COLO668 (cell line): ENCODE results near the gene CHTOP.
"Not testable (repeated sequence)": the region's sequence is repeated elsewhere in the genome, so short reads cannot be mapped to it uniquely, and the experiment has no call there.

Experiments
- DNase-seq: peaks from one replicate; lab custom pipeline; 2025; ENCODE audit not compliant: unreplicated experiment; lab: John Stamatoyannopoulos, UW

Gene CHTOP, protein sequence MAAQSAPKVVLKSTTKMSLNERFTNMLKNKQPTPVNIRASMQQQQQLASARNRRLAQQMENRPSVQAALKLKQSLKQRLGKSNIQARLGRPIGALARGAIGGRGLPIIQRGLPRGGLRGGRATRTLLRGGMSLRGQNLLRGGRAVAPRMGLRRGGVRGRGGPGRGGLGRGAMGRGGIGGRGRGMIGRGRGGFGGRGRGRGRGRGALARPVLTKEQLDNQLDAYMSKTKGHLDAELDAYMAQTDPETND

DNA sequence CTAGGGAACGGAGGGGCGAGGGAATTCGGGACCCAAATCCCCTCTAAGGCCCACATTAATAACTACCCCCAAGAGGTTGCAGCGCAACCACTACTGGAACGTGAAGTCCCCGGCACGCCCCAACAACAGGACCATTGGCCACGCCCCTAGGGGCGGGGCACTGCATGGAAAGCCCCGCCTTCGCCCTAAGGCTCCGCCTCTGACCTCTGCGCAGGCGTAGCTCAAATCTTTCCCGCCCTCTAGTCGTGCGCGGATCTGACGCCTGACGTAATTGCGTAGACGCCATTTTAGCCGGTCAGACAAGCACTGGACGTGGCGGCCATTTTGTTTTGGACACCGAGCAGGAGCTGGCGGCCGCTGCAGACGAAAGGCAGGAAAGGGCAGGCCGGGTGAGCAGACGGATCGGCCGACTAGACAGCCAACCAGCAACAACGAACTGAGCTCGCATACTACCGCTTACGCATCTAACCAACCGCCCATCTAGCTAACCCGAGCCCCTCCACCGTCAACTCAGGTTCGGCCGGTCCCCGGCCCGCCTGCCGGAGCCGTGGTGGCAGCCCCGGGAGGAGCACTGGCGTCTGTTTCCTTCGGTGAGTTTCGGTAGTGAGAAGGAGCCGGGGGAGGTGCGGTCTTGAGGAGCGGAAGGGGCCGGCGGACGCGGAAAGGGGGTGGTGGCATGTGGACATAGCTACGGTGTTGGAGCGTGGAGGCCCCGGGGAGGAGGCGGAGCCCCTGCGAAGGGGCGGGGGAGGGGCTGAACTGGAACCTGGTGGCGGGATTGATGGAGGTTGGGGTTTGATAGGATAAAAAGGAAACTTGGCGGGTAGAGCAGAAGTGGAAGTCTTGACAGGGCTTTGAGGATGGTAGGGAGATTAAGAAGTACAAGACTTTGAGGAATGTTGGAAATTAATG is at the start of gene CHTOP:
CHTOP (plus strand) TSS at position 313 of the 912 bp plus-strand sequence. CDS start 2,523 bp downstream, outside the sequence.
- DNase-seq: peak; percentile 98

DNA sequence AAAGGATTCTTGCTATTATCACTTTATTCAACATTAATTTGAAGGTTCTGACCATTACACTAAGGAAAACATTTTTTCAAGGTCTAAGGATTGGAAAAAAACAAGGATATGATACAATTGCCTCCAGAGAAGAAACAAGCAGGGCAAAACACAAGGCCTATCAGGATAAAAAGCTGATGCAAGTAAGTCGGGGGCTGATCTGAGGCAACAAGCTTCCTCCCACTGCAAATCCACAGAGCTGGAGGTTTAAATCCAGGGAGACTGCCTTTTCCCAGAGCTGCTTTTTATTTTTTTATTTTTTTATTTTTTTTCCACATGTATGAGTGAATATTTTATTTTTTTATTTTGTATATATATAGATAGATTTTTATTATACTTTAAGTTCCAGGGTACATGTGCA is 48.9 kb upstream of the CHTOP start:
- DNase-seq: no peak

DNA sequence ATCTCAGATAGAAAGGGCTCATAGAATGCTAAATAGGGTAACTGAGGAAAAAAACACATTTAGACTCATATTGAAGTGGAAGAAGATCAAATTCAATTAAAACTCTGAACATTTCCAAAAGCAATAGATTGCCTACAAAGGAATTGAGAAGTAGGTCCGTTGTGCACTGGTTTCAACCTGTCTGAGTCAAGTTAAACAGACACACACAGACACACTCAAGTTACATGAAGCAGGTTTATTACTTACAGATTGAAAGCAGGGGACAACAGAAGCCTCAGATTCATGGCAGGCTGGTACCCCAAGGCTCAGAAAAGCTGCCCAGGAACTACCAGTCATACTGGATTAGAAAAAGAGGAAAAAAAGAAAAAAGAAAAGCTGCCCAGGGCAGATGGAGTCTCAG is 47.5 kb upstream of the CHTOP start:
- DNase-seq: no peak

DNA sequence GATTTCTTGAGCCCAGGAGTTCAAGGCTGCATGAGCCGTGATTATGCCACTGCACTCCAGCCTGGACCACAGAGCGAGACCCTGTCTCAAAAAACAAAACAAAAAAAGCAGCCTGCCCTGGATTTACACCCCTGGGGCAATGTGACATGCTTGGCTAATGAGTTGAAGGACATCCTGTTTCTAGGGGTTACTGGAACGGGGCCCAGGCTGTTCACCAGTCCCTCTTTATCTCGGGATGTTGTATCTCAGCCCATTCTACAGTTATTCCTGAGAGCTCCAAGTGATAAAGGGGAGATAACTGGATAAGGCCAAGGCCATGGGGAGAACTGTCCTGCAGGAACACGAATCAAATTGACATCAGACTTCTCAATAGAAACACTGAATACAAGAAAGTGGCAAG is 46.6 kb upstream of the CHTOP start:
- no peak for DNase-seq

DNA sequence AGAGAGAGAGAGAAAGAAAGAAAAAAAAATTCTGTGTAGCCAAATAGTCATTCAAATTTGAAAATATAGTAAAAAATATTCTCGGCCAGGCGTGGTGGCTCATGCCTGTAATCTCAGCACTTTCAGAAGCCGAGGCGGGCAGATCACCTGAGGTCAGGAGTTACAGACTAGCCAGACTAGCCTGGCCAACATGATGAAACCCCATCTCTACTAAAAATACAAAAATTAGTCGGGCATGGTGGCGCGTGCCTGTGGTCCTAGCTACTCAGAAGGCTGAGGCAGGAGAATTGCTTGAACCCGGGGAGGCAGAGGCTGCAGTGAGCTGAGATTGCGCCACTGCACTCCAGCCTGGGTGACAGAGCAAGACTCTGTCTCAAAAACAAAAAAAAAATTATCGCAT is 45.8 kb upstream of the CHTOP start:
- DNase-seq: not testable (repeated sequence)

DNA sequence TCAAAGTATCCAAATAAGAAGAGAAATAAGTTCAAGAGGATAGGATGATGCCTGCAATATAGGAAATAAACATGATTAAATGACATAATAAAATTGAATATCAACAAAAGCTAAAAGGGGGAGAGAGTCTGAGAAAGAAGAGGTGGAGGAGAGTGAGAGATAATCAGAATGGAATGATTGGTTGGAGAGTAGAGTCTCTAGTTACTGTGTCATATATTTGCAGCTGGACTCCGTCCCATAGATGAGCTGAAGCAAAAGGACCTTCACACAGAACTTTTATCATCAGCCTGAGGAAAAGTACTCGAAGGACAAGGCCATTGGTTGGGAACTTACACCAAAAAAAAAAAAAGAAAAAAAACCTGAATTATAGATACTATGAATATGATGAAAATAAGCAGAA is 45.4 kb upstream of the CHTOP start:
- DNase-seq: no peak

DNA sequence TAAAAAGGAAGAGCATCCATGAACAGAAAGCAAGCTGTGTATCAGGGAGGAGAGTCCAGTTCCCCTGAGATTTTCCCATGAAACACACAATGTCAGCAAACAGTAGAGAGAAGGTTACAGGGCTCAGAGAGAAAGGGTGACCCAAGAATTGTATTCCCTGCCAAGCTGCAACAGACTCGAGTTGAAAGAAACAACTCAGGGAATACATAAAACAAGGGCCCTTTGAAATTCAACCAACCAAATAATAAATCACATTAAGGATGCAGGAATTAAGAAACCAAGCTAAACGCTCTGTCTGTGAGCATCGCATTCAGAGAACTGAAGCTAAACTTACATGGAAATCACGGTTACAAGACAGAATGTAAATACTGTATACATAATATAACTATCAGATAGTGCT is 41.1 kb upstream of the CHTOP start:
- DNase-seq: no peak

DNA sequence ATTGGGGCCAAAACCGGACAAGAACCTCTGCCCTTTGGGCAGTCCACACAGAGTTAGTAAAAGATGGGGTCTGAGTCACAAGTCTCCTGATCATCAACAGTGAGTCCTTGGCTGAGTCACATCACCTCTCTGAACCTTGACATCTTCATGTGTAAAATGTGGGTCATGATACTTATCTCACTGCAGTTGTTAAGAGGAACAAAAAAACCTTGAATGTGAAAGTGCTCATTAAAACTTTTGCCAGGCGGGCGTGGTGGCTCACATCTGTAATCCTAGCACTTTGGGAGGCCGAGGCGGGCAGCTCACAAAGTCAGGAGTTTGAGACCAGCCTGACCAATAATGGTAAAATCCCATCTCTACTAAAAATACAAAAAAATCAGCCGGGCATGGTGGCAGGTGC is 36.7 kb upstream of the CHTOP start:
- DNase-seq: no peak

DNA sequence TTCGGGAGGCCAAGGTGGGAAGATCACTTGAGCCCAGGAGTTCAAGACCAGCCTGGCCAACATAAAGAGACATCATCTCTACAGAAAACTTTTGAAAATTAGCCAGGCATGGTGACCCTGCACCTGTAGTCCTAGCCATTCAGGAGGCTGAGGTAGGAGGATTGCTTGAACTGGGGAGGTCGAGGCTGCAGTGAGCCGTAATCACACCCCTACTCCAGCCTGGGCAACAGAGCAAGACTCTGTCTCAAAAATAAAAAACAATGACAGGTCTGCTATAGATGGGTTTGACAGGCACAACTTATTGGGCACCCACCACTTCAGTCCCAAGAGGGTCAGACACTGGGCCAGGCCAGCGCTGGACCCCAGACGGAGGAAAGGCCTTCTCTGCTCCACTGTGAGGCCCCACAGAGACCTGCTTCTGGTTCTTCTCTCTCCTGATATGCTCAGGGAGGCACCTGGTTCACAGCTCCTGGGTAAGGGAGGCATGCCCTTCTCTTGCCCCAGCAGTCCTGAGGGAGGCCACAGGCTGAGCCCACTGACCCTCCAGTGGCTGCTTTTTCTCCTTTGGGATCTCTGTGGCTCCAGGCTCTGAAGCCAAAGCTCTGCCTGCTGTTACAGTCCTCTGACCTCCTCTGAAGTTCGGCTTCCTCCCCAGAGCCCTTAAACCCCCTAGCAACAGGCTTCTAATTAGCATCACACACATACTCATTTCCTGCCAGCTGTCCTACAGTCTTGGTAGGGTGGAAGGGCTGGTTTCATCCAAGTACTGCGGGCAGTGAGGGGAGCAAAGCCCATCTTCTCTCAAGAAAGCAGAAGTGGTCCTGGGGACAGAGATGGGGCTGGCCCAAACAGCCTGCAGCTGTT is 35.3 kb upstream of the CHTOP start:
- DNase-seq: peak; percentile 23

DNA sequence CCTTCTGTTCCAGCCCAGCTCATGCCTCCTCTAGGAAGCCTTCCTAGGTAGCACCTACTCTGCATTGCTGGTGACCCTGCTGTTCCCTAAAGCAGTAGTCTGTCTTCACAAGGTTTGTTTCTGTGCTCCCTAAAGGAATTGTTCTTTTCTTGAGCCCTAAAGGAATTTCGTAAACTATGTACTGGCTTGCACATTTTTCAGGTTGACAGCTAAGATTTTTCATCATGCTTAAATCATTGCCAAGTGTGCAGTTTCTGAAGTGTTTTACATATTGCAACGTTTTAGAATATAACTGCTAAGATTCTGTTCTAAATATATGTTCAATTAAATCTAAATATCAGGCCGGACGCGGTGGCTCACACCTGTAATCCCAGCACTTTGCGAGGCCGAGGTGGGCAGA is 34.0 kb upstream of the CHTOP start:
- DNase-seq: no peak

DNA sequence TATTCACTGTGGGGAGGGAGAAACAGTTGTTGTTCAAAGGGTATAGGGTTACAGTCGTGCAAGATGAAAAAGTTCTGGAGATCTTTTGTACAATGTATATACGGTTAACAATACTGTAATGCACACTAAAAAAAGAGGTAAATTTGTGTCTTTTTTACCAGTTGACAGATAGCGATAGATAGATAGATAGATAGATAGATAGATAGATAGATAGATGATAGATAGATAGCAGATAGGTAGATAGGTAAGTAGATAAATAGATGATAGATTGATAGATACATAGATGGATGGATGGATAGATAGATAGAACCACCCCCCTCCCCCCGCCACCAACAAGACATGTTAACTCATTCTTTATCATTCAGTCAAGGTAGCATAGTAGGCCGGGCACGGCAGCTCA is 31.1 kb upstream of the CHTOP start:
- DNase-seq: no peak

DNA sequence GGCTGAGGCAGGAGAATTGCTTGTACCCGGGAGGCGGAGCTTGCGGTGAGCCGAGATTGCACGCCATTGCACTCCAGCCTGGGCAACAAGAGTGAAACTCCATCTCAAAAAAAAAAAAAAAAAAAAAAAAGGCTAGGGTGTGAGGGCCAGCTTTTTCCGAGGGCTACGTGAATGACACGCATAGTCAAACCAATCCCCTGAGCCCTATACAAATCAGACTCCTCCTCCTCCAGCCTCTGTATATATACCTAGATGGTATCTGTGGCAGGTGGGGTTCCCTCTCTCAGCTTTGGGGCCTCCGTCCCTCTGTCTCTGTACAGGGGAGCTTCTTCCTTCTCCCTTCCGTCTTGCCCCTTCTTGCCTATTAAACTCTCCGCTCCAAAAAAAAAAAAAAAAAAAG is 27.7 kb upstream of the CHTOP start:
- DNase-seq: no peak

DNA sequence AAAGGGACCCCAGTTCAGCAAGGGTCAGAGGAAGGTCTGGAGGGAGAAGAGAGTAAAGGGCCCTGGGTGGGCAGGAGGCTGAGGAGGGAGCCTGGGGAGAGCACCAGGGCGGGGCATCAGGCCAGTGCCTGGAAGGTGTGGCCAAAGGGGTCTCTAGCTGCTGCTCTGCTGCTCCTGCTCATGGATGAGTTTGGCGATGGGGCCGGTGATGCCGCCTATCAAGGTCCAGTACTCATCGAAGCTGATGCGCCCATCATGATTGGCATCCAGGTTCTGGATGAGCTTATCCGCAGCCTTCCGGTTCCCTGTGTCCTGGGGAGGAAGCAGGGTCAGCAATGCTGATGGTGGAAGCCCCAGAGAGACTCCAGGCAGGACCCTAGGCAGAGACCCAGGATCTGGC is 26.5 kb upstream of the CHTOP start:
- DNase-seq: no peak

DNA sequence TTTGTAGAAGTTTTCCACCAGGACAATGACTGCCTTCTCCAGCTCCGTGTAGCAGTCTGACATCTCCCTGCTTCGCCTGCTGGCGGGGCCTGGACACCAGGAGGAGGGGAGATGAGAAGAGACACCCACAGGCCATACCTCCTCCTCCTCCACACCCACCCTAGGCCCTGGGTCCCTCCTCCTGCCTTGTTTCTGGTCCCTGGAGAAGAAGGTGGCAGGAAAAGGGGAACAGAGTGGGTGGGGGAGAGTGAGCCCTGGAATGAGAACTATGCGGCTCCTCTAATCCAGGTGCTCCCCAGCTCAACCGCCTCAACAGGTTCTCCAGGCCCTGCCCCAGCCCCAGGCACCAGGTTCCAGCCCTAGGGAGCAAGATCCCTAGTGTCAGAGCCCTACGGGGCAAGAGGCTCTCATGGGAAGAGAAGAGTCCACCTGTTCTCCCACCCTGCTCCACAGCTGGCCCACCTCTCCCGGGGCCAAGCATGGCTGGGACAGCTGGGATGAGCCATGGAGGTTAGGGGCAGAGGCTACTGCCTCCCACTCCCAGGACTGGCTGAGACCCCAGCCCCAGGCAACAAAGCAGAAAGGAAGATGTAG is 25.7 kb upstream of the CHTOP start:
- DNase-seq: no peak

DNA sequence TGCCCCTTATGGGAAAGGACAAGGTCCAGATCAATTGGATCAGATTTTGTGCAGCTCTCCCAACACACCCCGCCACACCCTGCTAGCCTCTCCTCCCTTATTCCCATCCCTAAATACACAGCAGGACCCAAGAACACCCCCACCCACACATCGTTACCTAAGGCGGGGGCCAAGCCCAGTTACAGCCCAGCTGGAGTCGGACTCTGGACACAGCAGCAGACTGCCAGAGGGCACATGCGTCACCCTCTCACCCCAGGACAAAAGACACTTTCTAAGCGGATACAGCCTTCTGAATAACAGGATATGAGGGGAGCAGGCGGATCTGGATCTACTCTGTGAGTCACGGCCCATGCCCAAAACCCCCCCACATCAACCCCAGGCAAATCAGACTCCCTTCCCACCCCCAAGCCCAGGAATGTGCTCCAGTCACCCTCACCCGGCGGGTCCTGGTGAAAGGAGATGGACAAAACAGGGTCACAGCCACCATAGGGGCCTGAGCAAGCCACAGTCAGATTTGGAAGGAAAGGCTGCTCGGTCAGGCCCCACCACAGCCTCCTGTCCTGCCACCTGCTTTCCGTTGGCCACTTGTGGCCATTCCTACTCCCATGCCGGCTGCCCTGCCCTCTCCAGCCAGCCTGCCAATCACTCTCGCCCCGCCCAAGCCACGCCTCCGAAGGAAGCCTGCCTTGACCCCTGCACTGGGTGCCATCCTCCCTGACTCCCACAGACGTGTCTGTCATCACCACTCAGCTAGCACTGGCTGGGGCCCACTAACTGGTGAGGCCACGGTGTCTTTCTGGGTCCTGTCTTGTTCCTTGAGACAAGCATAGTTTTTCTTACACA is 24.9 kb upstream of the CHTOP start:
- peak; percentile 65 for DNase-seq

DNA sequence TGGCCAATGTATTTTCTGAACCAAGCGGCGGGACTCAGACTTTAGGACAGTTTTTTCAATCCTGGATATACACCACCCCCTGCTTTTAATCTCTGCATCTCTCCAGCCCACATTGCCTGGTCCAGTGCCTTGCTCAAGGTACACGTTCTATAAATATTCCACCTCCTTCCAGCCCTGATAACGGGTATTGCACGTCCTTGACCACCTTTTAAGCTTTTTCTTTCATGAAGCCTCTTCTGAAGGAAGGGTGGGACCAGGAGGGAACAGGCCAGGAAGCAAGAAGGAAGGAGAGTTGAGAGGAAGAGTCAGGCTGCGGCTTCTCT is 24.3 kb upstream of the CHTOP start:
- no peak for DNase-seq

DNA sequence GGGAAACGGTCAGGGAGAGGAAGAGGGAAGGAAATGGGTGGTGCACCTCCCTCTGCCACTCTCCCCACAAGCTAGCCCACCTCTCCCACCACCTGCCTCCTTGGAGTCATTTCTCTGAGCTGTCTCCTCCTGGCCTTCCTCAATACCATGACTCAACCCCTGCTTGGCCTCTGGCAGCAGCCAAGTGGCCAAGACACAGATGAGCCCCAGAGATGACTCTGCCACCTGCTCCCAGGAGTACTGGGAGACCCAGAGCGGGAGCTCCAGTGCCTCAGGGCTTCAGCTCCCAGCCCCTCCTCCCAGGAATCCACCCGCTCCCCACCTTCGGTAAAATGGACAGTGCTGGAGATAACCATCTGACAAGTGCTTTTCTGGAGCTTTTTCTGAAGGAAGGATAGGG is 23.5 kb upstream of the CHTOP start:
- no peak for DNase-seq

DNA sequence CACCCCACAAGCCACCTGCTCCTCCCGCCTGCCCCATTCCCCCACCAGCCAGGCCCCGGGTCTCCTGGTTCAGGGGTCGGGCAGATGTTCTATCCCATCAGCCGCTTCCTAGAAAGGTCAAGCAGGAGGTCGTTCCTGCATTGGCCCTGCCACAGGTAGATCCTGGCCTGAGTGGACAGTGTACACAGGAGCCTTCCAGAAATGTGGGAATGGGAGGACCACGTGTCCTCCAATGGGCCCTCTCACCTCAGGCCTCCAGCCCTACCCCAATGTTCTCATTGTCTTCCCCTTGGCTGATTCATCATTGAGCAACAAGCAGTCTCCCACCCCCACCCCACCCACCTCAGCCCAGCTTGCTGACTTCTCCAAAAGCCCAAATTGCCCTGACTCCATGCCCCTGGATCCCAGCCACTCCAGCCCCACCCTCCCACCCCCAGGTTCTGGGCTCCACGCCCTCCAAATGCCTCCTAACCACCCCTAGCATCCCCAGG is 23.0 kb upstream of the CHTOP start:
- no peak for DNase-seq

DNA sequence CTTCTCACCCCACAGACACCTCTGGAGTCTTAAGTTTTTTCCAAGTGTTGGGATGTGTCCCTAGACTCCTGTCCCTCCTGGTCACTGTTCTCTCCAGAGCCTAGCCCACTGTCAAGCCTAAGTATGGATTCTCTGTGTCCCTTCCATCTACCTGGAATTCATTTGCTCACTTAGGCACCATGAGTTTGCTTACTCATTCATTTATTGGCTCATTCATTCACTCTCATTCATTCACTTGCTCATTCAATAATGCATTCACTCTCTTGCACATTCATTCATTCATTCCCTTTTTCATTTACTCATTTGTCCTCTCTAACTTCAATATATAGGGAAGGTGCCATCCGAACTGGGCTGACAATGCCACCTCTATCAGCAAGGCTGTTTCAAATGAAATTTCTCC is 22.5 kb upstream of the CHTOP start:
- no peak for DNase-seq

DNA sequence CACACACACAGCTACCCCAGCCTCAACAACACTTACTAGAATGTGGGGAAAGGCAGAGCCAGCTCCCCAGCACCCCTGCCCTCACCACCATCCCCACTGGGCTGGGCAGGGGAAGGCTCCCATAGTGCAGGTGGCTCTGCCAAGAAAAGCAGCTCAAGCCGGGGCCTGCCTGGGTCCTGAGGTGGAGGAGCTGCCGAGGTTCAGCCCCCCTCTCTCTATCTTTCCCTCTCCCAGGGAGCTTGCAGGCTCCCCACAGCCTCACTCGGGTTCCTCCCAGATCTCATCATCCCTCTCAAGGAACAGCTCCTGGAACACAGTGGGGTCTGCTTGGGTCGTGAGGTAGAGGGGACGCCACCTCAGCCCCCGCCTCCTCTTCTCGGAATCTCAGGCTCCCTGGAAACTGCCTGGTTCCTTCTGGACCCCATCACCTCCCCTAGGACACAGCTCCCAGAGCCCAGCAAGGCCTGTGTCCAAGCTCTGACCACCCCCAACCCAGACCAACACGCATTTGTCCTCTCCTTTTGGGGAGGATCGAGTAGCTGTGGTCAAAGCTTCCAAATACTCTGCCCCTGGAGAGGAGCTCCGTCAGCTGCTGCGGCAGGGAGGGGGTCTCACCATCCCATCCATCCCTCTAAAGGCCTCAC is 21.6 kb upstream of the CHTOP start:
- DNase-seq: no peak
